Neural cell (in vitro differentiated cells): ENCODE results near the gene CNTNAP2. TPM values are rescaled to one million over a fixed set of nuclear protein-coding genes. Genes with fewer than 3 reads are reported as not detected.

Source experiments
- H2AFZ ChIP-seq: fragments of 200-600, 300-800 bp; sonication (generic), shearing (Covaris generic); 2 replicates; pipeline ENCODE4 v1.6.0; 2014; ENCODE audit warnings: low read depth, mild to moderate bottlenecking, antibody characterized with exemption, low read length, moderate library complexity
- H3F3A ChIP-seq: fragments of 200-600 bp; shearing (Covaris generic); 2 replicates; pipeline ENCODE4 v1.6.1; 2016; ENCODE audit warnings: mild to moderate bottlenecking, moderate library complexity, mixed read lengths, antibody characterized with exemption, low read length; ENCODE audit not compliant: insufficient read depth, poor library complexity, severe bottlenecking
- H3K27ac ChIP-seq: fragments of 200-600, 300-800 bp; sonication (generic), shearing (Covaris generic); 2 replicates; pipeline ENCODE4 v1.5.1; 2014; ENCODE audit warnings: mild to moderate bottlenecking, low read length, moderate library complexity
- H3K27me3 ChIP-seq: fragments of 300-800, 200-600 bp; sonication (generic), shearing (Covaris generic); 2 replicates; pipeline ENCODE4 v1.6.0; 2014; ENCODE audit warnings: mild to moderate bottlenecking, low read depth, low read length, moderate library complexity; ENCODE audit not compliant: insufficient read depth
- H3K36me3 ChIP-seq: fragments of 300-800, 200-600 bp; sonication (generic), shearing (Covaris generic); 2 replicates; pipeline ENCODE4 v1.5.1; 2014; ENCODE audit warnings: mild to moderate bottlenecking, antibody characterized with exemption, low read length, moderate library complexity; ENCODE audit not compliant: insufficient read depth
- H3K4me2 ChIP-seq: fragments of 300-800, 200-600 bp; sonication (generic), shearing (Covaris generic); 2 replicates; pipeline ENCODE4 v1.6.0; 2014; ENCODE audit warnings: mild to moderate bottlenecking, low read length
- H3K4me3 ChIP-seq: fragments of 300-800, 200-600 bp; sonication (generic), shearing (Covaris generic); 2 replicates; pipeline ENCODE4 v1.5.1; 2014; ENCODE audit warnings: mild to moderate bottlenecking, low read length, moderate library complexity
- H3K79me2 ChIP-seq: fragments of 200-600 bp; shearing (Covaris generic); replicated peaks from 2 replicates; pipeline ENCODE4 v1.6.0; 2014; ENCODE audit warnings: mild to moderate bottlenecking, low read length, moderate library complexity; ENCODE audit not compliant: insufficient read depth
- H3K9ac ChIP-seq: fragments of 300-800, 200-600 bp; sonication (generic), shearing (Covaris generic); 2 replicates; pipeline ENCODE4 v1.6.1; 2016; ENCODE audit warnings: mild to moderate bottlenecking, low read length, mixed read lengths
- H3K9me2 ChIP-seq: fragments of 200-600 bp; shearing (Covaris generic); 2 replicates; pipeline ENCODE4 v1.6.1; 2016; ENCODE audit warnings: mild to moderate bottlenecking, low read length, mixed read lengths; ENCODE audit not compliant: insufficient read depth
- H3K9me3 ChIP-seq: fragments of 200-600, 300-800 bp; sonication (generic), shearing (Covaris generic); 2 replicates; pipeline ENCODE4 v1.6.1; 2016; ENCODE audit warnings: mild to moderate bottlenecking, mixed run types, low read length, moderate library complexity, mixed read lengths
- H4K20me1 ChIP-seq: fragments of 200-600 bp; shearing (Covaris generic); 2 replicates; pipeline ENCODE4 v1.6.1; 2016; ENCODE audit warnings: mild to moderate bottlenecking, mixed run types; ENCODE audit not compliant: insufficient read depth
- CTCF ChIP-seq: fragments of 450-650 bp; IDR thresholded peaks from 2 replicates; pipeline ENCODE4 v1.5.1; 2014; ENCODE audit warnings: antibody characterized with exemption, mild to moderate bottlenecking, moderate library complexity; ENCODE audit not compliant: poor library complexity, severe bottlenecking
- EP300 ChIP-seq: fragments of 450-650 bp; conservative IDR thresholded peaks from 2 replicates; pipeline ENCODE4 v1.6.1; 2014; ENCODE audit warnings: antibody characterized with exemption, mild to moderate bottlenecking, moderate library complexity; ENCODE audit not compliant: poor library complexity, severe bottlenecking
- EZH2 ChIP-seq: fragments of 200-600, 300-800 bp; shearing (Covaris generic), sonication (generic); IDR thresholded peaks from 2 replicates; pipeline ENCODE4 v1.6.1; 2014; ENCODE audit warnings: antibody characterized with exemption, low read length, borderline replicate concordance, mild to moderate bottlenecking; ENCODE audit not compliant: insufficient read depth, poor library complexity, severe bottlenecking
- MXI1 ChIP-seq: fragments of 450-650 bp; conservative IDR thresholded peaks from 2 replicates; pipeline ENCODE4 v1.6.1; 2014; ENCODE audit warnings: antibody characterized with exemption, mild to moderate bottlenecking; ENCODE audit not compliant: poor library complexity, severe bottlenecking
- POLR2AphosphoS5 ChIP-seq: IDR thresholded peaks from 2 replicates; pipeline ENCODE4 v1.6.1; 2012
- RAD21 ChIP-seq: fragments of 450-650 bp; conservative IDR thresholded peaks from 2 replicates; pipeline ENCODE4 v1.6.1; 2014; ENCODE audit warnings: antibody characterized with exemption, mild to moderate bottlenecking, moderate library complexity
- REST ChIP-seq: IDR thresholded peaks from 2 replicates; pipeline ENCODE4 v1.6.1; 2012; ENCODE audit warnings: borderline replicate concordance
- SMC3 ChIP-seq: fragments of 450-650 bp; conservative IDR thresholded peaks from 2 replicates; pipeline ENCODE4 v1.6.1; 2014; ENCODE audit warnings: antibody characterized with exemption, mild to moderate bottlenecking, moderate library complexity; ENCODE audit not compliant: poor library complexity
- TAF1 ChIP-seq: IDR thresholded peaks from 2 replicates; pipeline ENCODE4 v1.6.1; 2012; ENCODE audit warnings: low read depth
- polyA plus RNA-seq: library from polyadenylated mRNA; depleted of rRNA; stranded (reverse); fragments of >200 nt; gene quantifications from 2 replicates; pipeline ENCODE4 v1.2.3, GENCODE V29; 2014

CNTNAP2 gene
- polyA plus RNA-seq, 1 donor from 2014 or later = 276 TPM

GRCh38 chr7:147650991-147651390 is 1534.4 kb downstream of the CNTNAP2 start:
- no peak for TF ChIP-seq POLR2AphosphoS5
- TF ChIP-seq MXI1 = no peak
- Histone ChIP-seq H3K9me2 (no peaks in the 10 kb centered on the region), H3K4me2 (no peak overlapping the region), H3K9me3 (no peaks in the 10 kb centered on the region), H3K79me2 (no peaks in the 10 kb centered on the region), H3K4me3 (no peak overlapping the region), H3F3A (no peaks in the 10 kb centered on the region), H3K9ac (no peak overlapping the region), H4K20me1 (no peaks in the 10 kb centered on the region), H3K27ac (no peak overlapping the region), H2AFZ (no peak overlapping the region), H3K27me3 (no peaks in the 10 kb centered on the region), H3K36me3 (no peaks in the 10 kb centered on the region)

- no peaks in the 10 kb centered on the region for H3K9me3 ChIP-seq
- no peaks in the 10 kb centered on the region for H3K79me2 ChIP-seq
- H2AFZ ChIP-seq = no peak overlapping the region
- H3K27me3 ChIP-seq = no peaks in the 10 kb centered on the region
- H3K4me2 ChIP-seq = no peak overlapping the region
- H4K20me1 ChIP-seq = no peaks in the 10 kb centered on the region
- H3F3A ChIP-seq = no peaks in the 10 kb centered on the region
- no peak for TF ChIP-seq MXI1
- TF ChIP-seq CTCF = no peak
- no peak for TF ChIP-seq TAF1
- TF ChIP-seq REST = no peak
- TF ChIP-seq SMC3 = no peak
- TF ChIP-seq POLR2AphosphoS5 = no peak
- TF ChIP-seq EP300 = no peak
- no peak for TF ChIP-seq EZH2
- no peak for TF ChIP-seq RAD21
- H3K9me2 ChIP-seq = no peaks in the 10 kb centered on the region
- H3K9ac ChIP-seq = no peak overlapping the region
- no peak overlapping the region for H3K27ac ChIP-seq
- no peaks in the 10 kb centered on the region for H3K36me3 ChIP-seq
- H3K4me3 ChIP-seq = no peak overlapping the region
These were observed 1535.0 kb downstream of the CNTNAP2 start for GRCh38 chr7:147651601-147652000.

- Histone ChIP-seq H3K27me3 (no peaks in the 10 kb centered on the region), H3F3A (no peaks in the 10 kb centered on the region), H3K9me3 (no peaks in the 10 kb centered on the region), H3K4me2 (no peak overlapping the region), H2AFZ (no peak overlapping the region), H3K79me2 (no peaks in the 10 kb centered on the region), H3K36me3 (no peaks in the 10 kb centered on the region), H3K9me2 (no peaks in the 10 kb centered on the region), H4K20me1 (no peaks in the 10 kb centered on the region), H3K4me3 (no peak overlapping the region), H3K27ac (no peak overlapping the region), H3K9ac (no peak overlapping the region)
- TF ChIP-seq SMC3 (no peak), EZH2 (no peak), TAF1 (no peak), MXI1 (no peak), EP300 (no peak), RAD21 (no peak), POLR2AphosphoS5 (no peak), REST (no peak), CTCF (no peak)
These were observed 1536.9 kb downstream of the CNTNAP2 start for GRCh38 chr7:147653456-147653855.
